Activated CD4-positive, alpha-beta T cell treated with anti-CD3 and anti-CD28 coated beads for 1 hour (primary cell): ENCODE data around the gene GATD1.

Experiments used
- DNase-seq: peaks from one replicate; pipeline ENCODE4 v3.0.0-alpha.2; 2020

GATD1 gene

DNA sequence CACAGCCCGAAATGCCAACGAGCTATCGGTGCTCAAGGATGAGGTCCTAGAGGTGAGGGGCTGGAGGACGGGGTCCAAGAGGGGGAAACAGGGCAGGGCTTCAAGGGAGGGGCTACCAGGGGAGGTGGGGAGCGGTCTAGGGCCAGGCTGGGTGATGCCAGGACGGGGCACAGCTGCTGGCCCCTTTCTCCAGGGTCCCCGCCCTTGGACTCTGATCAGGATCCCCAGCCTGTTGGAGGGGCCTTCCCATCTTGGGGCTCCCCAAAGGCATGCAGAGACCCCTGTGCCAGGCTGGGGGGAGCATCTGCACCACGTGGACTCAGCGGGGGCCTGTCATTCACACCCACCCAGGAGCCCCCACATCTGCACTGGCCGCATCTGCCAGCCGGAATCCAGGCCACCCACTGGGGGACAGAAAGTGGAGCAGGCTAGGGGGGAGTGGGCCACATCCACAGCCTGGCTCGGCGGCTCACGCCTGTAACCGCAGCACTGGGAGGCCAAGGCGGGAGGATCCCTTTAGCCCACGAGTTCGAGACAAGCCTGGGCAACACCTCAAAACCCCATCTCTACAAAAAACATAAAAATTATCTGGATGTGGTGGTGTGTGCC is 52.4 kb downstream of the GATD1 start:
- DNase-seq, result no peak

- no peak for DNase-seq
Measured at GRCh38 chr11:724049-724777, 53.1 kb downstream of the GATD1 start.

DNA sequence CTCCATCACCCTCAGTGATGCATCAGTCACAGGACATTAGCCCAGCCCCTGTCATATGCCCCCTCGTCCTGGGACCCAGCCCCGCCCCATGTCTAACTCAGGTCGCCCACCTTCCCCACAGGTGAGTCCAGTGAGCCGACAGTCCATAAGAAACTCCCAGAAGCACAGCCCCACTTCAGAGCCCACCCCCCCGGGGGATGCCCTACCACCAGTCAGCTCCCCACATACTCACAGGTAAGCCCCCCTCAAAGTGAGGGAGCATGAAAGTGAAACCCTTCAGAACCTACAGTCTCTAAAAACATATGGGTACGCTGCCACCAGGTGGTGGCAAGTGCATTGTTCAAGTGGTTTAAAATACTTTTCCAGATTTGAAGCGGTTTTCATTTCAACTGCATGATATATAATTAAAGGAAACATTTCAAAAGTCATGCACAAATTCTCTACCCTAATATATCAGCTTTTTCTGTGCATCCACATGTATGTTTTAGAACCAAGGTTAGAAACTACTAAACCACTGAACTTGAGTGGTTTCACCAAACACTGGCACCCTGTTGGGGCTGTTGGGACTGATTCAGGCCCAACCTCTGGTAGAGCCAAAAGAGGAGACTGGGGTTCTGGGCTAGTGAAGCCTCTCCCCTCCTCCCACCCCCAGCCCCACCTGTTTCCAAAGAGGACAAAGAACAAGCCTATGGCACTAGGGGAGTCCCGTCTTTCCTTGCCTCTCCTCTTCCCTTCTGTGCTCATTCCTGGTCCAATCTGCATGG is 54.0 kb downstream of the GATD1 start:
- DNase-seq, result no peak

DNA sequence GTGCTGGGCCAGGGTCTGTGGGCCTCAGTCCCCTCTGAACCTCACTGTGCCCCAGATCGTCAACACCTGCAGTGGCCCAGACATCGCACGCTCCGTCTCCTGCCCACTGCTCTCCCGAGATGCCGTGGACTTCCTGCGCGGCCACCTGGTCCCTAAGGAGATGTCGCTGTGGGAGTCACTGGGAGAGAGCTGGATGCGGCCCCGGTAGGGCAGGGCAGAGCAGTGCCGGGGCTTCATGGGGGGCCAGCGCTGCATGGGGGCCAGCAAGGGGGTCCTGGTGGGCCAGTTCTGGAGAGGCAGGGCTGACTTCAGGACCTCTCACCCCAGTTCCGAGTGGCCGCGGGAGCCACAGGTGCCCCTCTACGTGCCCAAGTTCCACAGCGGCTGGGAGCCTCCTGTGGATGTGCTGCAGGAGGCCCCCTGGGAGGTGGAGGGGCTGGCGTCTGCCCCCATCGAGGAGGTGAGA is 54.9 kb downstream of the GATD1 start:
- DNase-seq, result no peak

DNA sequence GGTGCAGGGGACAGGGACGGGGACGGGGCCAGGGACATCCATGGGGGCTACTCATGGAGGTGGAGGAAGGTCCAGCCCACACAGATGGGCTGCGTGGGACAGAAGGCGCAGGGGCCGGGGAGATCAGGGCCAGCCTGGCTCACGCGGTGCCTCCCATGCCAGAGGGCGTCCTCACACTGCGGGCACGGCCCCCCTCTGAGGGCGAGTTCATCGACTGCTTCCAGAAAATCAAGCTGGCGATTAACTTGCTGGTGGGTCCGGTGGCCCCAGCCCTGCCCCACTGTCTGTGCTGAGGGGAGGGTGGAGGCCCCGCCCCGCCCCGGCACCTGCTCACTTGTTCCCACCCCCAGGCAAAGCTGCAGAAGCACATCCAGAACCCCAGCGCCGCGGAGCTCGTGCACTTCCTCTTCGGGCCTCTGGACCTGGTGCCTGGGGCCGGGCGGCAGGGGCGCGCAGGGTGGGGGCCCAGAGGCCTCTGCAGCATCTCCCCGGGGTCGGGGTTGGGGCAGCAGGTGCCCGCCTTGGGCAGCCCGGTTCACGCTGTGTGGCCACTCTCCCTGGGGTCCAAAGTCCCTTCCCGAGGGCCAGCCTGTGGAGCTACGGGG is 55.4 kb downstream of the GATD1 start:
- no peak for DNase-seq

DNA sequence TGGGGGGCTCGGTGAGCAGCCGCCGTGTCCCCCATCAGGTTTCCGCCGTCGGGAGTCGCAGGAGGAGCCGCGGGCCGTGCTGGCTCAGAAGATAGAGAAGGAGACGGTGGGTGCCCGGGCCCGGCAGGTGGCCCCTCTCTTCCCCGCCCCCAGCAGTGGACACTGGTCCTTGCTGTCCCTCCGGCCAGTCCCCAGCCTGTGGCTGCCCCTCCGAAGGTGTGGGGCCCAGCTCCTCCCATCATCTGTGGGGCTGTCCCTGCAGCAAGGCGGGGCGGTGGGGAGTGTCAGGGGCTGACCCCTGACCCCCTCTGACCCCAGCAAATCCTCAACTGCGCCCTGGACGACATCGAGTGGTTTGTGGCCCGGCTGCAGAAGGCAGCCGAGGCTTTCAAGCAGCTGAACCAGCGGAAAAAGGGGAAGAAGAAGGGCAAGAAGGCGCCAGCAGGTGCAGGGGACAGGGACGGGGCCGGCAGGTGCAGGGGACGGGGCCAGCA is 56.0 kb downstream of the GATD1 start:
- DNase-seq, result no peak

- no peak for DNase-seq
Measured at GRCh38 chr11:720642-721246, 56.5 kb downstream of the GATD1 start.

DNA sequence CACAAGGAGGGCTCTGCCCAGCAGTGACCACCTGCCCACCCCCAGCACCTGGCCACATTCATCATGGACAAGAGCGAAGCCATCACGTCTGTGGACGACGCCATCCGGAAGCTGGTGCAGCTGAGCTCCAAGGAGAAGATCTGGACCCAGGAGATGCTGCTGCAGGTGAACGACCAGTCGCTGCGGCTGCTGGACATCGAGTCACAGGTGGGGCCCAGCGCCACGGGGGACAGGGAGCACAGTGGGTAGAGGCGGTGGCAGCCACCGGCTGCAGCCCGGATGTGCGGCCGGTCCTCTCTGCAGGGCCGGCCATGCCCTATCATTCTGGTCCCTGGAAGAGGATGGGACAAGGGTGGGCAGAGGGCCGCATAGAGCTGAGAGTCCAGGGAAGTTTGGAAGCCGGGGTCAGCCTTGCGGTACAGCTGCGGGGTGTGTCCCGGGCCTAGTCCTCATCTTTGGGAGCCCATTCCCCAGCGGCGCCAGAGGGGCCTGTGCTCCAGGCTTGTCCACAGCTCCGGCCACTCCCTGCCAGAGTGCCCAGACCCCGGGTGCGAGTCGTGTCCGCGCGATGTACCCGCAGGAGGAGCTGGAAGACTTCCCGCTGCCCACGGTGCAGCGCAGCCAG is 57.2 kb downstream of the GATD1 start:
- DNase-seq, result no peak

DNA sequence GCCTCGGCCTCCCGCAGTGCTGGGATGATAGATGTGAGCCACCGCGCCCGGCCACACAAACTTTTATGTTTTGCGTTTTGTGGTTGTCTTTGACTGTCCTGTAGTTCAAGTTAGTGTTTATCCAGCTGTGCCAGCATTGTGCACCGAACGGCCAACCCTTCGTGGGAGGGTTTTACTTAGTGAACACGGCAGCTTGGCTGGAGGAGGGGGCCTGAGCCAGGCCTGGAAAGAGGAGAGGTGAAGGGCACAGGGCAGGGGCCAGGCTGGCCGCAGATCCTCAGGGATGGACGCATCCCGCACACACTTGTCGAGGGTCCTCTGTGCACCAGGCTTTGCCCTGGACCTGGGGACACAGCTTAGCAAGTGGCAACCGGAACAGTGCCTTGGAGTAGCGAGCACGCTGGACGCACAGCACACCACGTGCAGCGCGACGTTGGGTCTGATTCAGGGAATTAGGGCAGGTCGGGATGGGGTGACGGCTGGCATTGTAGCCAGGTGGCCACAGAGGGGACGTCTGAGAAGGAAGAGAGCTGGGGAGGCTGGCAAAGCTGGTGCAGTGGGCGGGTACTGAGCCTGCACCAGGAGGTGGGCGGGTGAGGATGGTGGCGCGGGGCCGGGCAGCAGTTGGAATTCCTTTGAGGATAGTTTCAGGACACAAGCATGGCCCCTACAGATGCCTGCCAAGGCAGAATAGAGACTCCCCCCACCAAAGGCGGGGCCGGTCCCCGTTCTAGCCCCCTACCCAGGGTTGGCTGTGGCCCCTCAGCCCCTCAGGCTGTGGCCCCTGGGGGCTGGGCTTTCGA is 57.9 kb downstream of the GATD1 start:
- no peak for DNase-seq
